GM11168 (cell line): ENCODE measurements around the gene MTRF1L.

Experiments used
- in situ Hi-C: fragments of 300-500 bp; cut with MboI; formaldehyde crosslinking; loops from one replicate; pipeline ENCODE4 v1.12.0; 2022; ENCODE audit warnings: low sequenced_read_pairs; ENCODE audit not compliant: unreplicated experiment

The MTRF1L gene

GRCh38 chr6:153002613-153003365 lies at the start of gene MTRF1L:
Gene MTRF1L, minus strand, starts transcription at chr6:153002709. Its CDS starts 24 bp downstream, at chr6:153002685.
- in situ Hi-C loops, result no loop called here

- in situ Hi-C loops, result no loop called here
Measured at GRCh38 chr6:153051801-153052200, 49.3 kb upstream of the MTRF1L start.

GRCh38 chr6:153048631-153049030 lies 46.1 kb upstream of the MTRF1L start:
- in situ Hi-C loops, result loop anchor here (25.0 kb wide), 2 partner anchors 264 to 714 kb away; no protein-coding TSS in a partner anchor

GRCh38 chr6:153047386-153047785 lies 44.9 kb upstream of the MTRF1L start:
- in situ Hi-C loops, result loop anchor here (25.0 kb wide), 2 partner anchors 265 to 715 kb away; no protein-coding TSS in a partner anchor

GRCh38 chr6:153045271-153045670 lies 42.8 kb upstream of the MTRF1L start:
- in situ Hi-C loops, result loop anchor here (25.0 kb wide), 2 partner anchors 267 to 717 kb away; no protein-coding TSS in a partner anchor

- in situ Hi-C loops, result loop anchor here (25.0 kb wide), 2 partner anchors 268 to 718 kb away; no protein-coding TSS in a partner anchor
Measured at GRCh38 chr6:153044295-153044694, 41.8 kb upstream of the MTRF1L start.

GRCh38 chr6:153043719-153044118 lies 41.2 kb upstream of the MTRF1L start:
- in situ Hi-C loops, result loop anchor here (25.0 kb wide), 2 partner anchors 269 to 719 kb away; no protein-coding TSS in a partner anchor

GRCh38 chr6:153038378-153039057 lies 36.0 kb upstream of the MTRF1L start:
- in situ Hi-C loops, result loop anchor here (25.0 kb wide), 2 partner anchors 274 to 724 kb away; no protein-coding TSS in a partner anchor

GRCh38 chr6:153034139-153034538 lies 31.6 kb upstream of the MTRF1L start:
- in situ Hi-C loops, result loop anchor here (25.0 kb wide), 2 partner anchors 278 to 728 kb away; no protein-coding TSS in a partner anchor

- in situ Hi-C loops, result loop anchor here (25.0 kb wide), 2 partner anchors 280 to 730 kb away; no protein-coding TSS in a partner anchor
Measured at GRCh38 chr6:153032255-153032882, 29.9 kb upstream of the MTRF1L start.

- in situ Hi-C loops, result loop anchor here (25.0 kb wide), 2 partner anchors 281 to 731 kb away; no protein-coding TSS in a partner anchor
Measured at GRCh38 chr6:153031335-153031955, 28.9 kb upstream of the MTRF1L start.

- in situ Hi-C loops, result loop anchor here (5.0 to 25.0 kb wide), 3 partner anchors 172 to 733 kb away; no protein-coding TSS in a partner anchor
Measured at GRCh38 chr6:153028963-153029362, 26.5 kb upstream of the MTRF1L start.

- in situ Hi-C loops, result loop anchor here (5.0 to 25.0 kb wide), 3 partner anchors 171 to 734 kb away; no protein-coding TSS in a partner anchor
Measured at GRCh38 chr6:153028286-153028685, 25.8 kb upstream of the MTRF1L start.

- in situ Hi-C loops, result loop anchor here (5.0 to 25.0 kb wide), 3 partner anchors 170 to 735 kb away; no protein-coding TSS in a partner anchor
Measured at GRCh38 chr6:153027480-153027879, 25.0 kb upstream of the MTRF1L start.

GRCh38 chr6:153024709-153025017 lies 22.2 kb upstream of the MTRF1L start:
- in situ Hi-C loops, result loop anchor here (5.0 to 25.0 kb wide), 3 partner anchors 167 to 738 kb away; no protein-coding TSS in a partner anchor

- in situ Hi-C loops, result no loop called here
Measured at GRCh38 chr6:153023977-153024708, 21.6 kb upstream of the MTRF1L start.

- in situ Hi-C loops, result no loop called here
Measured at GRCh38 chr6:153018355-153018754, 15.8 kb upstream of the MTRF1L start.

- in situ Hi-C loops, result no loop called here
Measured at GRCh38 chr6:153016846-153017245, 14.3 kb upstream of the MTRF1L start.

GRCh38 chr6:153015094-153015640 lies 12.7 kb upstream of the MTRF1L start:
- in situ Hi-C loops, result no loop called here
